GM12878 (cell line): ENCODE measurements around the gene GPR155. TPM values are rescaled to one million over a fixed set of nuclear protein-coding genes. Genes with fewer than 3 reads are reported as not detected.

Experiments used
- ATF7 ChIP-seq: fragments of 450-650 bp; IDR thresholded peaks from 2 replicates; pipeline ENCODE4 v1.6.1; 2016; ENCODE audit warnings: low read depth, mild to moderate bottlenecking
- BCLAF1 ChIP-seq: fragments of 450-650 bp; IDR thresholded peaks from 2 replicates; pipeline ENCODE4 v1.6.1; 2017; ENCODE audit warnings: antibody characterized with exemption, mild to moderate bottlenecking, moderate library complexity
- CREB1 ChIP-seq: IDR thresholded peaks from 2 replicates; pipeline ENCODE4 v1.6.1; 2012; ENCODE audit warnings: low read depth, mild to moderate bottlenecking, inconsistent platforms
- NFXL1 ChIP-seq: fragments of 450-650 bp; IDR thresholded peaks from 2 replicates; pipeline ENCODE4 v1.6.1; 2017; ENCODE audit warnings: antibody characterized with exemption, mild to moderate bottlenecking, borderline replicate concordance
- NR2C2 ChIP-seq: IDR thresholded peaks from 2 replicates; pipeline ENCODE4 v1.6.1; 2011; ENCODE audit warnings: borderline replicate concordance, low read depth; ENCODE audit not compliant: control insufficient read depth, insufficient read length
- PAX8 ChIP-seq: fragments of 450-650 bp; IDR thresholded peaks from 2 replicates; pipeline ENCODE4 v1.6.1; 2017; ENCODE audit warnings: mild to moderate bottlenecking, moderate library complexity
- PRDM15 ChIP-seq: fragments of 450-650 bp; formaldehyde crosslinking; IDR thresholded peaks from 2 replicates; pipeline ENCODE4 v1.4.0; 2020; ENCODE audit warnings: mild to moderate bottlenecking, moderate library complexity
- ZNF384 ChIP-seq: IDR thresholded peaks from 2 replicates; pipeline ENCODE4 v1.6.1; 2012; ENCODE audit warnings: low read depth, mild to moderate bottlenecking, low read length, improper control_type of control experiment, borderline replicate concordance
- polyA plus RNA-seq, 11 experiments: library from polyadenylated mRNA; depleted of rRNA in 4 of 11; unstranded in 6 of 11; stranded (reverse) in 5 of 11; fragments of >200 nt; fragmentation: Nextera tagmentation in 4 of 11; fragmentation: Illumina TruSeq in 1 of 11; extraction: Ambion mirVana in 4 of 11; extraction: Trizol in 1 of 11; gene quantifications; 1 replicate in 1 of 11; 2 replicates in 10 of 11; pipeline versions ENCODE4 v1.2.1 to v1.2.3, GENCODE V29; 2011 to 2016; ENCODE audit warnings: inconsistent platforms in 2 of 11, missing spikeins in 2 of 11, low read depth in 1 of 11
- total RNA-seq, 4 experiments: library from RNA; depleted of rRNA in 3 of 4; stranded (reverse); fragments of >200 nt in 3 of 4; fragmentation: Illumina TruSeq in 1 of 4; extraction: Trizol in 1 of 4; gene quantifications; 2 replicates each; pipeline versions ENCODE4 v1.2.1 to v1.2.3, GENCODE V29; 2013 to 2021

Gene GPR155
- total and polyA plus RNA-seq, 10 of the 15 experiments (the other 5 are each of a cell fraction or from before 2014, with no cell fraction given): 0.53 to 3.0 (median 1.5) TPM

DNA sequence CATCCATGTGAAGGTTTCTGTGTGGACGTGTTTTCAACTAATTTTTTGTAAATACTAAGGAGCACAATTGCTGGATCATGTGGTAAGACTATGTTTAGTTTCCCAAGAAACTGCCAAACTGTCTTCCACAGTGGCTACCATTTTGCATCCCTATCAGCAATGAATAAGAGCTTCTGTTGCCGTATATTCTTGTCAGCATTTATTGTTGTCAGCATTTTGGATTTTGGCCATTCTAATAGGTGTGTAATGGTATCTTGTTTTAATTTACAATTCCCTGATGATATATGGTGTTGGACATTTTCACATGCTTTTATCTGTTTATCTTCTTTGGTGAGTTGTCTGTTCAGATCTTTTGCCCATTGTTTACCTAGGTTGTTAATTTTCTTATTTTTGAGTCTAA lies 56.8 kb downstream of the GPR155 start (continued):
- TF ChIP-seq NFXL1 (no peak), PRDM15 (no peak), ATF7 (no peak), CREB1 (no peak), ZNF384 (no peak), PAX8 (no peak), BCLAF1 (no peak), NR2C2 (no peak)
